ENCODE measurements around the gene GPR35.
A peak's percentile ranks its signal among the peaks of the same experiment; 100 is the strongest.

GPR35 gene, protein sequence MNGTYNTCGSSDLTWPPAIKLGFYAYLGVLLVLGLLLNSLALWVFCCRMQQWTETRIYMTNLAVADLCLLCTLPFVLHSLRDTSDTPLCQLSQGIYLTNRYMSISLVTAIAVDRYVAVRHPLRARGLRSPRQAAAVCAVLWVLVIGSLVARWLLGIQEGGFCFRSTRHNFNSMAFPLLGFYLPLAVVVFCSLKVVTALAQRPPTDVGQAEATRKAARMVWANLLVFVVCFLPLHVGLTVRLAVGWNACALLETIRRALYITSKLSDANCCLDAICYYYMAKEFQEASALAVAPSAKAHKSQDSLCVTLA

DNA sequence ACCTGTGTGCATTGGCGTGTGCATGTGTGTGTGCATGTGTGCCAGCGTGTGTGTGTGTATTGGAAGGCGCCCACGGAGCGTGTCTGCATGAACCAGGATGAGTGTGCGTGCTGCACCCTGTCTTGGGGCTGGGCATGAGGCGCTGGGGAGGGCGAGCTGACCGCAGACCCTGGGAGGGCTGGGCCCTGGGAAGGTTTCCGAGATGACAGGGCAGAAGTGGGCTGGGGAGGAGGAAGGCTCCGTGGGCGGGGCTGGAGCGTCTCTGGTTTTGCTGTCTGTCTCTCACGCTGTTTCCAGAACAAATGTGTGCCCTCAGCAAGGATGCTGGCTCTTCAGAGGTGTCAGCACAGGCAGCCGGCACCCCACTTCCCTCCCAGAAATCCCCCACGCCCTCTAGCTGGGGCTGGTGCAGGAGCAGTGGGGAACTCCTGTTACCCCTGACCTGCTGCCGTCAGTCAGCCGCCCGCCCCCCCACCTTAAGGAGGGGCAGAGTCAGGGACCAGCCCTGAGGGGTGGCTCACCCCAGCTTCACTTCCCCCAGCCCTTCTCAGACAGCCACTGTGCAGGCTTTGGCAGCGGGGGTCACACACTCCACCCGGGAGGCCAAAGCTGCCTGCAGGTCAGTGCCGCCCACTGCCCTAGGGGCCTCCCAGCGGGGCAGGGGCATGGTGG lies at the start of gene GPR35:
Gene GPR35, plus strand, starts transcription at position 531 of the 672 bp plus-strand sequence. CDS start 4,473 bp downstream, outside the sequence.
- DNase-seq = peak; percentile 82

DNA sequence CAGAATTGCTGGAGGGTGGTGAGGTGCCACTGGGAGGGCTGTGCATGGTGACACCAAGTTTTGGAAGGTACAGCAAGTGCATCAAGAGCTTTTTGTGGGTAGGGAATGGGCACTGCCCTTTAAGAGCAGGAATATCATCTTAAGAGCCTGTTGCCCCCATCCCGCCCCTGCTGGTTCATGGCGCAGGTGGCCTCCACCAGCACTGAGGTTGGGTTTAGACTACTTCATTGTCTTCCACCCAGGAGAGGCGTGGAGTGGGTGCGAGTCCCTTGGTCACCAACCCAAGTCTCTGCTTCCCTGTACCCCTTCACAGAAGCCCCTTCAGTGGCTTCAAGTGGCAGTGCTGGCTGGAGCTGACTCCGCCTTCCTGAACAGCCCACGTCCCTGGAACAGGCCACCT lies 49.2 kb upstream of the GPR35 start:
- DNase-seq = no peak

DNA sequence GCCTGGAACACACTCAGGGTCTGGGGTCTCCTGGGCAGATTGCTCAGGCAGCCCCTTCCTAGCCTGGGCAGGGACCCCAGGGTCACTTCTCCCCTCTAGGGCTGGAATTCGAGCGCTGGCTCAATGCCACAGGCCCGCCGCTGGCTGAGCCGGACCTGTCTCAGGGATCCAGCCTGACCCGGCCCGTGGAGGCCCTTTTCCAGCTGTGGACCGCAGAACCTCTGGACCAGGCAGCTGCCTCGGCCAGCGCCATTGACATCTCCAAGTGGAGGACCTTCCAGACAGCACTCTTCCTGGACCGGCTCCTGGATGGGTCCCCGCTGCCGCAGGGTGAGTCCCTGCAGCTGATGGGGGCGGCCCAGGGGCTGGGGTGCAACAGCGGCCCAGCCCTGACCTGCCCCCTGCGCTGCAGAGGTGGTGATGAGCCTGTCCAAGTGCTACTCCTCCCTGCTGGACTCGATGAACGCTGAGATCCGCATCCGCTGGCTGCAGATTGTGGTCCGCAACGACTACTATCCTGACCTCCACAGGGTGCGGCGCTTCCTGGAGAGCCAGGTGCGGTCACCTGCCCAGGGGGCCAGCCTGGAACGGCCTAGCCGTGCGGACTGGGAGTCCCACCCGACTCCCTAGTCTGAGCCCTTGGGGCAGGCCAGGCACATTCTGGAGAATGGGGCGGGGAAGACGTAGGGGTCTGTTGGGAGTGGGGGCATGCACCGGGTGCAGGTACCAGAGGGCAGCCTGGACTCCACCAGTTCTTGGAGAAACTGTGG lies 48.7 kb upstream of the GPR35 start:
- DNase-seq = no peak

DNA sequence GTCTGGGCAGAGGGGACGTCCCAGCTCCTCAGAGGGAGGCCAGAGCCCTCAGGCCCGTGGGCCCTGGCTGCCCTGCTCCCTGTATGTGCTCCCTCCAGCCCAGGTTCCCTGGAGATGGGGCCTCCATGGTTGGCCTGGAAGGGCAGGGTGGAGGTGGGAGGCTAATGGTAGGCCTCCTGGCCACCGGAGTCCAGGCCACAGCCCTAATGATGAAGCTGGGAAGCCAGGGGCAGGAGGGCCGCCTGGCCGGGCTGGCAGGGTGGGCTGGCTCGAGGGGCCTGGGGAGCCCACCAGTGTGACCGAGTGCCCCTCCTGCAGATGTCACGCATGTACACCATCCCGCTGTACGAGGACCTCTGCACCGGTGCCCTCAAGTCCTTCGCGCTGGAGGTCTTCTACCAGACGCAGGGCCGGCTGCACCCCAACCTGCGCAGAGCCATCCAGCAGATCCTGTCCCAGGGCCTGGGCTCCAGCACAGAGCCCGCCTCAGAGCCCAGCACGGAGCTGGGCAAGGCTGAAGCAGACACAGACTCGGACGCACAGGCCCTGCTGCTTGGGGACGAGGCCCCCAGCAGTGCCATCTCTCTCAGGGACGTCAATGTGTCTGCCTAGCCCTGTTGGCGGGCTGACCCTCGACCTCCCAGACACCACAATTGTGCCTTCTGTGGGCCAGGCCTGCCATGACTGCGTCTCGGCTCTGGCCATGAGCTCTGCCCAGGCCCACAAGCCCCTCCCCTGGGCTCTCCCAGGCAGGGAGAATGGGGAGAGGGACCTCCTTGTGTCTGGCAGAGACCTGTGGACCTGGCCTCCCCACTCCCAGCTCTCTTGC lies 47.8 kb upstream of the GPR35 start:
- no peak for DNase-seq

DNA sequence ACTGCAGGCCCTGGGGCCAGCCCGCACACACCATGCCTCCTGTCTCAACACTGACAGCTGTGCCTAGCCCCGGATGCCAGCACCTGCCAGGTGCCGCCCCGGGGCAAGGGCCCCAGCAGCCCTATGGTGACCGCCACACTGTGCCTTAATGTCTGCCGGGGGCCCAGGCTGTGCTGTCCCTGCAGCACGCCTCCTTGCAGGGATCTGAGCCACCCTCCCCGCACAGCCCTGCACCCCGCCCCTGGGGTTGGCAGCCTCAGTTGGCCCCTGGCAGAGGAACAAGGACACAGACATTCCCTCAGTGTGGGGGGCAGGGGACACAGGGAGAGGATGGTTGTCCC lies 47.2 kb upstream of the GPR35 start:
- no peak for DNase-seq

DNA sequence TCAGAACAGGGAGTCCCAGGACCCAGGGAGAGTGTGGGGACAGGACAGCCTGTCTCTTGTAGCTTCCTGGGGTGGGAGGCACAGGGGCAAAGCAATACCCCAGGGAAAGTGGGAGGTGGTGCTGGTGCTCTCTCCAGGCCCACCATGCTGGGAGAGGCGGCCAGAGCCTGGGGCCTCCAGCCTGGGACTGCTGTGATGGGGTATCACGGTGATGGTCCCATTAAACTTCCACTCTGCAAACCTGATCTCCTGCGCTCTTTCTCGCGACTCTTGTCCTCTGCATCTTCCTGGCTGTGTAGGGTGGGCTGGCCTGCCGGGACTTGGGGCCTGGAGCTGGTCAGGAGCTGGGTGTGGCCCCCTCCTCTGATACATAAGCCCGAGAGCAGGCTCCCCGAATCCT lies 46.8 kb upstream of the GPR35 start:
- DNase-seq = no peak

DNA sequence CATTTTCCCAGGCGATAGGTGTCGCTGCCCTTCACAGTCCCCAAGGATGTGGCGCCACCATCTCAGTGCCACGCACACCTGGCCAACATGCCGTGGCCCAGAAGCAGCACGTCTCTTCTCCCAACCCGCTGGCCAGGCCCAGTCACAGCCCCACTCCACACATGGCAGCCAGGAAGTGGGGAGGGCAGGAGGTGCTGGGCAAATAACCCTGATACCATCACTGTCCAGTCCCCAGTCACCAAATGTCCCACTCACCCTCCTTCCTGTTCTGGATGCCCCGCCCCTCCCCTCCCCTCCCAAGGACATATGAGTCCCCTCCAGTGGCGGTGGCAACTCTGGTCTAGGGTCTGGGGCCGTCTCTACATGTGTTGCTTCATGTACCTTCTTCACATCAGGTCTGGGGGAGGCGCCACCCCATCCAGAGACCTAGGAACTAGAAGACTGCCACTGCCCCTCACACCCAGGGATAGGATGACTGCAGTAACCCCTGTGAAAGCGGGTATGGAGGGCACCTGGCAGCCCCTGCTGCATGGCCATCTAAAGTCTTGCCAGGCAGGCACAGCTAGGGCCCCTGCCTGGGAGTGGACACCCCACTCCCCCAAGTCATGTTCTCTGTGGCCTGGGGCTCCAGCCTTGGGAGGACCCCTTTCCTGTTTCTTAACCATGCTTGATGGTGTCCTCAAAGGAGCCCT lies 46.1 kb upstream of the GPR35 start:
- no peak for DNase-seq

DNA sequence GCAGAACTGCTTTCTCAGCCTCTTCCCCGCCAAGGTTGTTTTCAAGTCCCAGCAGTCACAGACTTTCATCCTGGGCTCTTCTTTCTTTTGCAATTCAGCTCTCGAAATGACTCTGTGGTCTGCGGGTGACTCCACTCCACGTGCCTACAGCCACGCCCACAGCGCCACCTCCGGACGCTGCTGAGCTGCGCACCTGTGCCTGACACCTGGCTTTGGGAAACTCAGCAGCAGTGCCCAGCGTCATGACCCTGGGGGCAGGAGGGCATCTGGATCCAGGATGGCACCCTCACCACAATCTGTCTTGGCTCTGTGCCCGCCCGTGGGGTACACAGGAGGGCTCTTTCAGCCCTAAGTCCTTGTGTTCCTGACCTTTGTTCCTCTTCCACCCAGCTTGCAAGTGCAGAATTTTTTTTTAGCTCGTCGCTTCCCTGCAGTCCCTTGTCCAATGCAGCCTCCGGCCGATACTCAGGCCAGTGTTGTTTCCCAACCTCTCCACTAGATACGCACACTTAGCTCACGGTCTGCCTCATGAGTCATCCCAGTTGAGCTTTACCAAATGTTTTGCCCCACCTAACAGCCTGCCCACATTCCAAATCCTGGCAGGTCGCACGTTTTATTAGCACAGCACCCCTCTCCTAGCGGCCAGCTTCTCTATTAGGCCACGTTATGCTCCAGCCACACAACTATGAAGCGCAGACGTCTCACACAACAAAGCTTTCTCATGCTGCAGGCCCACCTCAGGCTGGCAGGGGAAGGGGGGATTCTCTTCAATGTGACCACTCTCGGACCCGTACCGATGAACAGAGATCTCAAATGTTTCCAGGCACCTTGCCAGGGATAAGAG lies 45.3 kb upstream of the GPR35 start:
- peak; percentile 73 for DNase-seq

DNA sequence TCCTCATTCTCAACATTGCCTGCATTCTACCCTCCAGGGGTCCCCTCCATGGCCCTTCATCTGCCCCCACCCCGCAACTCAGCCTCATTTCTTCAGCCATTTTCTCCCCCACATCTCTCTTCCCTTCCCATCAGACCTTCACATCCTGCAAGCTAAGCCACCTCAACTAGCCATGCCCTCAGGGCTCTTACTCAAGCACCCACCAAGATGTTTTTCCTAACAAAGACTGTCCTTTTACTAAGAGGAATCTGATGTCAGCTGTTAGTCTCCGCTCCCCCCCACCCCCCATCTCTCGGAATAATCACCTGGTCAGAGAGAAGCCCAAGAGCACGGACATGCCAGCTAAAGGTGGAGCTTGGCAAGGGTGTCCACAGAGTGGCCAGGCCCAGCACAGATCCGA lies 43.5 kb upstream of the GPR35 start:
- DNase-seq = no peak

DNA sequence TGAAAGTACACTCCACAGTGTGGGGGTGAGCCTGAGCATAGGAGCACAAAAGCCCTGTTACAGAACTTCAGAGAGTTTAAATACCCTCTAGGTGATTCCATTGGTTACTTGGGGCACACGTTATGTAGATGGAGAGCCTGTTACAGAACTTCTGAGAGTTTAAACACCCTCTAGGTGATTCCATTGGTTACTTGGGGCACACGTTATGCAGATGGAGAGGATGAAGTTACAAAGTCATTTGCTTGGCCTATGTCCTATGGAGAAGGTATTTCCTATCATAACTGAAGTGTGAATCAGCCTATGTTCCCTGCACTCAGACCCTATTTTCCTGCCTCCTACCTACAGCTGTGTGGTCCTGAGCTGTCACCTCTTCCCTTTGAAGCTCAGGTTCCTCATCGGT lies 42.5 kb upstream of the GPR35 start:
- no peak for DNase-seq

DNA sequence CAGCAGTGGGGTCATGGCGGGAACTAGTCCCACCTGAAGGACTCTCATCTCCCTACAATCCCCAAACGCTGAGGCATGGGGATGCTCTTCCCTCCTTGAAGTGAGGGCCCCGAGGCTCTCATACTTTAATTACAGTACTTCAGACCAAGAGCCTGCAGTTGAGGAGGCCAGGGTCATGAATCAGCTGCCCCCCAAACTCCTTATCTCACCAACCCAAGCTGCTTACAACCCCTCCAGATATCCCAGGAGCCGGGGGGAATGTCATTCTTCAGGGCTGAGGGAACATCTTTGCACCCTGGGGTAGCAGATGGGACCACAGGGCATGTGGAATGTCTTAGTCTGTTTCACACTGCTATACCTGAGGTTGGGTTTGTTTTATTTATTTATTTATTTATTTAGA lies 41.5 kb upstream of the GPR35 start:
- DNase-seq = no peak

DNA sequence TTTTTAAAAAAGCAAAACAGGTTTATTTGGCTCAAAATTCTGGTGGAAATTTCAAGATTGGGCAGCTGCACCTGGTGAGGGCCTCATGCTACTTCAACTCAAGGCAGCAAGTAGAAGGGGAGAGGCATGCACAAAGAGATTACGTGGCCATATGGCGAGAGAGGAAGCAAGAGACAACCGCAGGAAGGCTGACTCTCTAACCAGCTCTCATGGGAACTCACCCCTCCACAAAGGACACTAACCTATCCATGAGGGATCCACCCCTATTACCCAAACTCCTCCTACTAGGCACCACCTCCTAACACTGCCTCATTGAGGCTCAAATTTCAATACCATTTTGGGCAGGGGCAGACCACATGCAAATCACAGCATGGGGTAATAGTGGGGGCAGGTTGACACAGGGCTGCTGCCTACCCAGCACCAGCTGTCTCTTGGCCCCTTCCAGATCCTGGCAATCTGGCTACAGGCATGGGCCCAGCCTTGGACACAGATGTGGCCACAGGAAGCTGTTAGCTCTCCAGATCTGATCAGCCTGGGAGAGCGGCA lies 40.7 kb upstream of the GPR35 start:
- DNase-seq = no peak

DNA sequence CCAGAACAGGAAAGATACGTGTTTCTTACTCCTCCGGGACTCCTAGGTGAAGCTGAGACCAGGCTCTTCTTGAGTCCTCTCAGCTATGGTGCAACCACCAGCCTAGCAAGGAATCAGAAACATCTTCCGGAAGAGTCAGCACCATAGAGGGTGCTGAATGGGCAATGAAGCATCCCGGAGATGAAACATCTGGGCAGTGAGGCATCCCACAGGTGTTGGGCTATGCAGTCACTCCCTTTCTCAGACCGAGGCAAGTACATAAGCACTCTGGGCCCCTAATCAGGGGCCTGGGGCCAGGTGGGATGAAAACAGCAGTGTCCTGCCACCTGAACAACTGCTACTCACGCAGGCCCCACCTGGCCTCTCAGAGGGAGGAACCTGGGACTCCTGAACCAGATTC lies 40.2 kb upstream of the GPR35 start:
- no peak for DNase-seq

DNA sequence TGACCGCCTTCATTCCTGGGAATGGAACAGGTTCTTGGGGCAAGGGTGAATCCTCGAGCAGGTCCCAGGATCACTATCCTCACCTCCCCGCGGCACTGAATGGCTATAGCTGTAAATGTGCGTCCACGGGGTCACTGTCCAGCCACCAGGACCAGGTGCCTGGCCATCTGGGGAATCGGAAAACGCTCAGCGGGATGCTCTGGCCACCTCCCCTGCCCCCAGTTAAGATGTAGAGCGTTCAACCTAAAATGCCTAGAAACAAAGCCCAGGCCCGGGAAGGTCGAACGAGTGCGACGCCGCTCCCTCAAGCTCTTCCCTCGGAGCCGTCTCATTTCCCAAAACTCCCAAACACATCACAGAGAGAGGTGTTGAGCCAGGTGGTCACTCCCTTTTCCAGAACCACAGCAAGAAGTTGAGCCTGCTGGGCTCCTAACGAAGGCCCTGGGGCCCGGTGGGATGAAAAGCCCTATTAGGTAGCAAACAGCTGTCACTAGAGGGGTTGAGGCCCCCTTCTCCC lies 39.5 kb upstream of the GPR35 start:
- no peak for DNase-seq

DNA sequence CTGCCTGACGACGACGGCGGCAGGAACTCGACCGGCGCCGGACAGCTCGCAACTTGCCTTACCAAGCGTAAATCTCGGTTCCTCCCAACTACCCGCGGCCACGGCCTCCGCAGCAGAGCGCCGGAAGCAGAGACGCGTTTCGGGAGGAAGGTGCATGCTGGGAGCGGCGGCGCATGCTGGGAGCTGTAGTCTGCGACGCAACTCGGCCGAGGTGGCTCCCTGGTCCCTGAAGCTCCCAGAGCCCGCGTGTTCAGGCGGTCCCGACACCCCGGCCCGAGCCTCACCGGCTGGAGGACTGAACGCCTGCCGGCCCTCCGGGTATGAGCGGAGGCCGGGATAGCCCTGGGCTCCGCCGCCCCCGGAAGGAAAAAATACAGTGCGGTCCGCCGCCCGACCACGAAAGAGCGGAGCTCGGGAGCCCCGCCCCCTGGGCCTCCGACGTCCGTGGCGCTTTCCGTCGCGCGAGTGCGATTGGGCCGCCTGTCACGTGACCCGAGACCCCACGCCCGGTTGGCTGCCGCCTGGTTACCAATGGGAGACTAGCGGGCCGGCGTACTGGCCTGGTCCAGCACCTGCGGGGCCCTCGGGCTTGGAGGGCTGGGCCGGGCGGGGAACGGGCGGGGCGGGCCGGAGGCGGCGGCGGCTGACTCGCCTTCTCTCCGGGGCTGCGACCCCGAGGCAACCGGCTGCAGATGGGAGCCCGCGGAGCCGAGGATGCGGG lies 38.9 kb upstream of the GPR35 start, which contains the start of gene CAPN10:
Gene CAPN10, plus strand, starts transcription at position 537 of the 721 bp plus-strand sequence. Its CDS starts 178 bp downstream, at position 715.
- DNase-seq = peak; percentile 97

DNA sequence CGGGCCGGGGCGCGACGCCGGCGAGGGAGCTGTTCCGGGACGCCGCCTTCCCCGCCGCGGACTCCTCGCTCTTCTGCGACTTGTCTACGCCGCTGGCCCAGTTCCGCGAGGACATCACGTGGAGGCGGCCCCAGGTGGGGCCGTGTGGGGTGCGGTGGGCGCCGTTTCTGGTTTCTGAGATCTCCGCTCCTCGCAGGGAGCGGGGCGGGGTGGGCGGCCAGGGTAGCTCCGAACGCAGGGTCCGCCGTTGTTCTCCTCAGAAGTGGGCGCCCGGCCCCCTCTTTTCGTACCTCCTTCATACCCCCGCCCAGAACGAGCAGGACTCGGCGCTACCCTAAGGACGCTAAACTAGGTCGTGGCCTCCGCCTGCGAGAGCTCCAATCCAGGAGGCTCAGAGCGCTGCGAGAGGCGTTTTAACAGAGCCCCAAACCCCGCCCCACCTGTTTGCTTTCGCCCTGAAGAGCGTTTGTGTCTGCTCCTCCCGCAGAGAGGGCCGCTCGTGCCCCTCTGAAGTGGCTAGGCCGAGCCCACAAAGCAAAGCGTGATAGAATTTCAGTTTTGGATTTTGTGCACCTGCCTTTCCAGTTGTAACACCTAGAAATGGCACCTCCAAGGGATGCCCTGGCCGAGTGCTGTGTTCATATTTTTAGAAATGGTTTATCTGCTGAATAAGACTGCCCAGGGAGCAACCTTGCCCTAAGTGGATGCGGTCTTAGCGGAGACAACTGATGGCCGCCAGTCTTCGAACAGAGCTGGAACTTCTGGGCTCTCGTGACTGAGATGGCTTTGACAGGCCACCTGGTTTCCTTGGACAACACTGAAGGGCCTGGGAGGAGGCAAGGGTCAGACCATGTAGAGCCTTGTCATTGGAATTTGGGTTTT lies 38.1 kb upstream of the GPR35 start:
- peak; percentile 63 for DNase-seq

DNA sequence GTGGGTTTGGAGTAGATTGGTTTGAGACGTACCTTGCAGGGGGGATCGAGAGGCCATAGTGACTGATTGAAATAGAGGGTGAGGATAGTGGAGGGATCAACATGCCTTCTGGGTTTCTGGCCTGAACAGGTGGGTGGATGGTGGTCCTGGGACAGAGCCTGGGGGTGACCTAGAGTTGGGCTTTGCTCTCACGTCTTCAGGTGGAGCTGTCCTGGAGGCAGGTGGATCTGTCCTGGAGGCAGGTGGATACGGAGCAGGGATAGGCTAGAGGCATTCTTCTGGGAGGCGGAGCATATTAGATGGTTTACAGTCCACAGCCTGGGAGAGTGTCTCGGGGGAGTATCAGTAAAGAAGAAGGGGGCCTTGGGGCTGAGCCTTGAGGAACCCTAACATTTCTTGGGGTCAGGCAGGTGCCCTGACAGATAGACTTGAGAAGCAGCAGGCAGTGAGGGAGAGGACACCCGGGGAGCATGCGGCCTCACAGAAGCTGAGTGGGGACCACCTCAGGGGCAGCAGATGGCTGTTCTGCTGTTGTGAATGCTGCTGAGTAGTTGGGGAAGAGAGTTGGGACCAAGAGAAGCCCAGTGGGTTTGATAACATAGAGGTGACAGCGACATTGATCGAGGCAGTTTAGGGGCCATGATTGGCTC lies 37.1 kb upstream of the GPR35 start:
- DNase-seq = no peak

DNA sequence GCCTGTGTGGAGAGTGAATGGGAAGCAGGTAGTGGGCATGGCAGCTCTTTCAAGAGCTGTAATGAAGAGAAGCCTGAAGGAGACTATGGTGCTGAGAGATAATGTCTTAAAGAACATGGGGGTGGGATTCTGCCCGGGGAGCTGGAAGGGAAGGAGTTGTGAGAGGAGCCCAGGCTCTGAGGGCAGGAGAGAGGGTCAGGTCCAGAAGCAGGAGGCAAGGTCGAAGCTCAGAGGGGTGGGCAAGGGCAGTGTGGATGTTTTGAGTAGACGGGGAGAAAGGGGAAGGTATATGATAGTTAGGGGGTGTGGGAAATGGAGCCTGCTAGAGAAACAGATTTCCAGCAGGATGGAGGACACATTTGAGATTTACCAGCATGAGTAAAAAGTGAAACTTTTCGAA lies 36.6 kb upstream of the GPR35 start:
- DNase-seq = no peak

DNA sequence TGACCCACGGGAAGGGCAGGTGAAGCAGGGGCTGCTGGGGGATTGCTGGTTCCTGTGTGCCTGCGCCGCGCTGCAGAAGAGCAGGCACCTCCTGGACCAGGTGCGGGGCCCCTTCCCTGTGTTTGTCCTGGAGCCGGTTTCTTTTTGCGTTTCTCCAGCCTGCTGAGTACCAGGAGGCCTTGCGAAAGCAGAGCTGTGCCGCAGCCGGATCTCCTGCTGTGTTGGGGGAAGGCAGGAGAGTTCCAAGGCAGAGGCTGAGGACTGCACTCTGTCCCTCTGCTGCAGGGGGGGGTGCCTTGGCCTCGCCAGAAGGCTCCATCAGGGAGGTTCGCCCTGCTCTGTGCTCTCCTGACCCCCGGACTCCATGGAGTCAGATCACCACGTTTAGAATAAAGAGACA lies 35.9 kb upstream of the GPR35 start:
- DNase-seq = no peak
